Keratinocyte (primary cell): ENCODE results near the gene KRI1. TPM values are rescaled to one million over a fixed set of nuclear protein-coding genes. Genes with fewer than 3 reads are reported as not detected.

ENCODE experiments used
- DNase-seq: peaks from one replicate; pipeline ENCODE4 v3.0.0-alpha.2; 2011; ENCODE audit warnings: low read depth, missing footprints, low spot score
- FAIRE-seq: peaks from 2 replicates; lab custom pipeline; 2011; peaks lifted over from hg19 to GRCh38; lab: Jason Lieb, UNC
- H2AFZ ChIP-seq: 2 replicates; pipeline ENCODE4 v1.6.0; 2012; ENCODE audit warnings: low read length, control low read depth, inconsistent platforms; ENCODE audit not compliant: control insufficient read depth
- H3K27ac ChIP-seq: 2 replicates; pipeline ENCODE4 v1.5.1; 2011; ENCODE audit warnings: low read length; ENCODE audit not compliant: control insufficient read depth, insufficient read depth
- H3K27me3 ChIP-seq: 3 replicates; pipeline ENCODE4 v1.6.0; 2011; ENCODE audit warnings: low read length; ENCODE audit not compliant: control insufficient read depth, insufficient read depth; ENCODE audit errors: extremely low read depth
- H3K36me3 ChIP-seq, 2 experiments: 2 replicates in 1 of 2; 3 replicates in 1 of 2; pipeline ENCODE4 v1.5.1; 2011; ENCODE audit warnings: low read length in 2 of 2, mild to moderate bottlenecking in 1 of 2; ENCODE audit not compliant: control insufficient read depth in 2 of 2, insufficient read depth in 2 of 2; ENCODE audit errors: extremely low read depth in 1 of 2
- H3K4me1 ChIP-seq: 3 replicates; pipeline ENCODE4 v1.5.1; 2011; ENCODE audit warnings: low read length; ENCODE audit not compliant: control insufficient read depth, insufficient read depth; ENCODE audit errors: extremely low read depth
- H3K4me2 ChIP-seq: 3 replicates; pipeline ENCODE4 v1.6.0; 2011; ENCODE audit warnings: low read depth, low read length; ENCODE audit not compliant: control insufficient read depth, insufficient read depth; ENCODE audit errors: extremely low read depth
- H3K4me3 ChIP-seq, 3 experiments: fragments of 200-600 bp in 1 of 3; sonication (generic) in 1 of 3; 2 replicates in 2 of 3; 3 replicates in 1 of 3; pipeline ENCODE4 v1.5.1; 2011 to 2016; ENCODE audit warnings: low read length in 3 of 3, mild to moderate bottlenecking in 3 of 3, control low read depth in 2 of 3, inconsistent platforms in 1 of 3, low read depth in 1 of 3, mixed read lengths in 1 of 3, mixed run types in 1 of 3, moderate library complexity in 1 of 3; ENCODE audit not compliant: control insufficient read depth in 2 of 3, insufficient read depth in 2 of 3; ENCODE audit errors: extremely low read depth in 1 of 3
- H3K79me2 ChIP-seq: 2 replicates; pipeline ENCODE4 v1.6.0; 2012; ENCODE audit warnings: low read length; ENCODE audit not compliant: control insufficient read depth, insufficient read depth
- H3K9ac ChIP-seq: 3 replicates; pipeline ENCODE4 v1.6.0; 2011; ENCODE audit warnings: low read length; ENCODE audit not compliant: control insufficient read depth, insufficient read depth; ENCODE audit errors: extremely low read depth
- H3K9me1 ChIP-seq: 3 replicates; pipeline ENCODE4 v1.6.0; 2011; ENCODE audit warnings: low read length; ENCODE audit not compliant: control insufficient read depth, insufficient read depth; ENCODE audit errors: extremely low read depth
- H3K9me3 ChIP-seq: 2 replicates; pipeline ENCODE4 v1.5.1; 2012; ENCODE audit warnings: low read depth, low read length; ENCODE audit not compliant: control insufficient read depth
- H4K20me1 ChIP-seq: 3 replicates; pipeline ENCODE4 v1.6.0; 2011; ENCODE audit warnings: low read length; ENCODE audit not compliant: control insufficient read depth, insufficient read depth; ENCODE audit errors: extremely low read depth
- CTCF ChIP-seq, 3 experiments: IDR thresholded peaks in 1 of 3; conservative IDR thresholded peaks in 1 of 3; optimal IDR thresholded peaks in 1 of 3; 2 replicates in 2 of 3; 3 replicates in 1 of 3; pipeline versions ENCODE3 to v1.5.1; 2011; ENCODE audit warnings: low read length in 3 of 3, mild to moderate bottlenecking in 3 of 3, moderate library complexity in 2 of 3, control low read depth in 1 of 3, inconsistent platforms in 1 of 3; ENCODE audit not compliant: insufficient read depth in 2 of 3; ENCODE audit errors: extremely low read depth in 1 of 3
- EZH2 ChIP-seq: IDR thresholded peaks from one replicate; pipeline ENCODE4 v1.6.1; 2012; ENCODE audit warnings: inconsistent platforms, mild to moderate bottlenecking, low read length, moderate library complexity
- dilution Hi-C: fragments of 300-500 bp; cut with MboI; formaldehyde crosslinking; loops from one replicate; pipeline ENCODE4 v1.7.0; 2020; ENCODE audit warnings: low sequenced_read_pairs; ENCODE audit not compliant: extremely low pct_ligation_motif_present
- polyA plus RNA-seq, 5 experiments: library from polyadenylated mRNA; depleted of rRNA in 3 of 5; stranded (reverse) in 3 of 5; stranded (forward) in 1 of 5; unstranded in 1 of 5; fragments of >200 nt; gene quantifications; 1 replicate in 1 of 5; 2 replicates in 3 of 5; 3 replicates in 1 of 5; pipeline versions ENCODE4 v1.2.1 to v1.2.3, GENCODE V29; 2011 to 2012; ENCODE audit warnings: missing spikeins in 2 of 5, low read depth in 1 of 5, low replicate concordance in 1 of 5

Gene KRI1
- polyA plus RNA-seq, 1 donor (not counting 4 experiments of a cell fraction or from before 2014, with no cell fraction given), result 19.0 TPM

GRCh38 chr19:10566408-10566657 is 523 bp upstream of the KRI1 start:
- DNase-seq (no peak), FAIRE-seq (no peak)
- Histone ChIP-seq H3K36me3 (peaks cover 5 to 6% of the 10 kb centered on the region in 2 experiments), H3K4me1 (peaks cover 31% of the 10 kb centered on the region), H4K20me1 (no peaks in the 10 kb centered on the region), H3K4me2 (peak overlapping the region; percentile 70), H2AFZ (no peak overlapping the region), H3K79me2 (peaks cover 18% of the 10 kb centered on the region), H3K9me1 (no peaks in the 10 kb centered on the region), H3K27ac (peak overlapping the region; percentile 47), H3K4me3 (peak overlapping the region; percentile 57 to 98 (median 59)), H3K27me3 (no peaks in the 10 kb centered on the region), H3K9me3 (no peaks in the 10 kb centered on the region), H3K9ac (no peak overlapping the region)
- dilution Hi-C loops, result no loop called here
- TF ChIP-seq CTCF (optimal IDR thresholded peaks at IDR 0.05 in 1 of 3, IDR thresholded peaks at IDR 0.05 in 1 of 3, conservative IDR thresholded peaks at IDR 0.05 in 1 of 3; ENCODE audit: extremely low read depth in 1 of 3, insufficient read depth in 2 of 3, low read length in 3 of 3) (no peak), EZH2 (no peak)

GRCh38 chr19:10565028-10565566 is 713 bp downstream of the KRI1 start:
- FAIRE-seq, result no peak
- peak overlapping the region; percentile 64 for H3K27ac ChIP-seq

More at GRCh38 chr19:10565028-10565566, 713 bp downstream of the KRI1 start:
- H3K4me2 ChIP-seq, result peak overlapping the region; percentile 84
- no peaks in the 10 kb centered on the region for H3K27me3 ChIP-seq
- H4K20me1 ChIP-seq, result no peaks in the 10 kb centered on the region
- H3K4me3 ChIP-seq, result peak overlapping the region; percentile 81 to 98 (median 88)
- peak overlapping the region; percentile 78 for H2AFZ ChIP-seq
- H3K9me1 ChIP-seq, result no peaks in the 10 kb centered on the region
- H3K9ac ChIP-seq, result peak overlapping the region; percentile 83
- H3K9me3 ChIP-seq, result no peaks in the 10 kb centered on the region
- peaks cover 9 to 15% of the 10 kb centered on the region in 2 experiments for H3K36me3 ChIP-seq
- H3K79me2 ChIP-seq, result peaks cover 18% of the 10 kb centered on the region
- DNase-seq, result no peak
- TF ChIP-seq EZH2 (no peak), CTCF (optimal IDR thresholded peaks at IDR 0.05 in 1 of 3, IDR thresholded peaks at IDR 0.05 in 1 of 3, conservative IDR thresholded peaks at IDR 0.05 in 1 of 3; ENCODE audit: extremely low read depth in 1 of 3, insufficient read depth in 2 of 3, low read length in 3 of 3) (peak; percentile 25 to 53 (median 38))
- dilution Hi-C loops, result no loop called here
- peaks cover 31% of the 10 kb centered on the region for H3K4me1 ChIP-seq
